Measurements from ENCODE around the gene INTS1.

Gene INTS1

GRCh38 chr7:1457949-1458682 is 46.1 kb downstream of the INTS1 start:
- peak overlapping the region; percentile 77 for H3K4me3 ChIP-seq (ENCODE audit: low read length)
- no peak for DNase-seq (ENCODE audit: low read depth)
- TF ChIP-seq, protein P1, sequence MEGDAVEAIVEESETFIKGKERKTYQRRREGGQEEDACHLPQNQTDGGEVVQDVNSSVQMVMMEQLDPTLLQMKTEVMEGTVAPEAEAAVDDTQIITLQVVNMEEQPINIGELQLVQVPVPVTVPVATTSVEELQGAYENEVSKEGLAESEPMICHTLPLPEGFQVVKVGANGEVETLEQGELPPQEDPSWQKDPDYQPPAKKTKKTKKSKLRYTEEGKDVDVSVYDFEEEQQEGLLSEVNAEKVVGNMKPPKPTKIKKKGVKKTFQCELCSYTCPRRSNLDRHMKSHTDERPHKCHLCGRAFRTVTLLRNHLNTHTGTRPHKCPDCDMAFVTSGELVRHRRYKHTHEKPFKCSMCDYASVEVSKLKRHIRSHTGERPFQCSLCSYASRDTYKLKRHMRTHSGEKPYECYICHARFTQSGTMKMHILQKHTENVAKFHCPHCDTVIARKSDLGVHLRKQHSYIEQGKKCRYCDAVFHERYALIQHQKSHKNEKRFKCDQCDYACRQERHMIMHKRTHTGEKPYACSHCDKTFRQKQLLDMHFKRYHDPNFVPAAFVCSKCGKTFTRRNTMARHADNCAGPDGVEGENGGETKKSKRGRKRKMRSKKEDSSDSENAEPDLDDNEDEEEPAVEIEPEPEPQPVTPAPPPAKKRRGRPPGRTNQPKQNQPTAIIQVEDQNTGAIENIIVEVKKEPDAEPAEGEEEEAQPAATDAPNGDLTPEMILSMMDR (conservative IDR thresholded peaks at IDR 0.05; ENCODE audit: low read depth, low read length): no peak

DNA sequence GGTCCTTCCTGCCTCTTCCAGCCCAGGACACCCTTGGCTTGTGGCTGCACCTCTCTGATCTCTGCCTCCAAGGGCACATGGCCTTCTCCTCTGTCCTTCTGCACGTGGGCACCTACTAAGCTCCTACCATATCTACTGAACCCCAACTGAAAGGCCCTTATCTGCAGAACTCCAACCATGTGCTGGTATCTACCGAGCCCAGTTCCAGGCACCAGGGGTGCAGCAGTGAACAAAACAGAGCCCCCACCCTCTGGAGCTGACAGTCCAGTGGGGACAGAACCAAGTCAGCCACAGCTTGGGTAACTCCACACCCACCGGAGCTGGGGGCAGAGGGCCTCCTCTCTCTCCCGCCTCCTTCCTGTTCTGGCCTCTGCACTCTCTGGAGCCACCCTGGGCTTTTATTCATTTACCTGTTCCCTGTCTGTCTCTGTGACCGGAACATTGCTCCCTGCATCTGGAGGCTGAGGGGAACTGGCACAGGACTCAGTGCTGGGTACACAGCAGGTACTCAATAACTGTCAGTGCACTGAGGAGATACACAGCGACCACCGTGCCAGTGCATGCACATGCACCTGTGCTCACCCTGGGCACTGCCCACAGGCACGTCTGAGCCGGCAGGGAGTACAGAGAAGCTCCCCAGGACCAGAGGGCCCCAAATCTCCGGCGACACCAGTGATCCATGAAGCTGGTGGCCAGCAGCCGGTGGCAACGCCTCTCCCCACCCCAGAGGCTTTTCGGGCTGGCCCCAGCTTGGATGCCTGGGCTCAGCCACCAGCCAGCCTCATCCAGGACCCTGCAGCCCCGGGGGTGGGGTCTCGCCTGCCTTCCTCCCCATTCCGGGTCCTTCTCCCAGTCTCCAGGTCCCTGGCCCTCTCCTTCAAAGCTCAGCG is 46.9 kb downstream of the INTS1 start:
- TF ChIP-seq, protein P1 (conservative IDR thresholded peaks at IDR 0.05; ENCODE audit: low read depth, low read length): no peak
- DNase-seq (ENCODE audit: low read depth): no peak
- H3K4me3 ChIP-seq (ENCODE audit: low read length): peak overlapping the region; percentile 77

DNA sequence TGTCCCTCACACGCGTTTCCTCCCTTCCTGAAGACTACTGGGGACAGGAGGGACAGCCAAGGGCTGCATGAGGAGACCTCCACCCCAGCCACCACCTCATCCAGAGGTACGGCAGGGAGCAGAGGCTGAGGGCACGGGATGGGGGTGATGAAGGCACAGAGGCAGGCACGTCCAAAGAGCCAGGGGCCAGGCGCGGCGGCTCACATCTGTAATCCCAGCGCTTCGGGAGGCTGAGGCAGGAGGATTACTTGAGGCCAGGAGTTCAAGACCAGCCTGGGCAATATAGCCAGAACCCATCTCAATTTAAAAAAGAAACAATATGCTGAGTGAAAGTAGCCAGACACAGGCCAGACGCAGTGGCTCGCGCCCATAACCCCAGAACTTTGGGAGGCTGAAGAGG is 48.2 kb downstream of the INTS1 start:
- TF ChIP-seq, protein P1 (conservative IDR thresholded peaks at IDR 0.05; ENCODE audit: low read depth, low read length): no peak
- no peak for DNase-seq (ENCODE audit: low read depth)
- no peak overlapping the region for H3K4me3 ChIP-seq (ENCODE audit: low read length)

- DNase-seq (ENCODE audit: low read depth): no peak
- no peak overlapping the region for H3K4me3 ChIP-seq (ENCODE audit: low read length)
- TF ChIP-seq, protein P1 (conservative IDR thresholded peaks at IDR 0.05; ENCODE audit: low read depth, low read length): no peak
These were observed 48.8 kb downstream of the INTS1 start for GRCh38 chr7:1455241-1455939.

- TF ChIP-seq, protein P1 (conservative IDR thresholded peaks at IDR 0.05; ENCODE audit: low read depth, low read length): no peak
- no peak overlapping the region for H3K4me3 ChIP-seq (ENCODE audit: low read length)
- no peak for DNase-seq (ENCODE audit: low read depth)
These were observed 49.6 kb downstream of the INTS1 start for GRCh38 chr7:1454542-1454941.

GRCh38 chr7:1452205-1452604 is 52.0 kb downstream of the INTS1 start:
- TF ChIP-seq, protein P1 (conservative IDR thresholded peaks at IDR 0.05; ENCODE audit: low read depth, low read length): no peak
- H3K4me3 ChIP-seq (ENCODE audit: low read length): no peak overlapping the region
- DNase-seq (ENCODE audit: low read depth): no peak

Measured in retinal pigment epithelial cell (primary cell).